Ovary (tissue), 9 donors: ENCODE results near the gene TRPM3. TPM values are rescaled to one million over a fixed set of nuclear protein-coding genes. Genes with fewer than 3 reads are reported as not detected.

Experiments
- DNase-seq, 5 donors: peaks; one replicate each; pipeline ENCODE4 v3.0.0-alpha.2; 2019 to 2020
- H3K27ac ChIP-seq, 2 donors: fragments of 200-600 bp; one replicate each; pipeline versions ENCODE4 v1.5.1 to v1.8.0; 2019 to 2022
- H3K27me3 ChIP-seq: fragments of 200-600 bp; one replicate; pipeline ENCODE4 v1.8.0; 2022
- H3K36me3 ChIP-seq: fragments of 200-600 bp; sonication (generic); one replicate; pipeline ENCODE4 v1.5.1; 2019
- H3K4me1 ChIP-seq: one replicate; pipeline ENCODE4 v1.8.1; 2013; ENCODE audit warnings: mild to moderate bottlenecking, moderate library complexity; ENCODE audit not compliant: insufficient read depth
- H3K4me3 ChIP-seq: fragments of 200-600 bp; sonication (generic); one replicate; pipeline ENCODE4 v1.5.1; 2017
- H3K9me3 ChIP-seq, 2 donors: fragments of 200-600 bp in 1 of 2; sonication (generic) in 1 of 2; one replicate each; pipeline versions ENCODE4 v1.5.1 to v1.8.1; 2013 to 2019; ENCODE audit warnings: mild to moderate bottlenecking in 1 of 2, moderate library complexity in 1 of 2
- CTCF ChIP-seq, 3 donors: fragments of 450-650 bp in 2 of 3; fragments of 200-600 bp in 1 of 3; IDR thresholded peaks; one replicate each; pipeline versions ENCODE4 v1.5.1 to v1.8.0; 2016 to 2022; ENCODE audit warnings: antibody characterized with exemption in 3 of 3, mild to moderate bottlenecking in 1 of 3
- EP300 ChIP-seq: sonication (generic); formaldehyde crosslinking; IDR thresholded peaks from one replicate; pipeline ENCODE4 v1.6.1; 2017; ENCODE audit warnings: antibody characterized with exemption
- POLR2A ChIP-seq: fragments of 450-650 bp; IDR thresholded peaks from one replicate; pipeline ENCODE4 v1.6.1; 2017; ENCODE audit warnings: antibody characterized with exemption, mild to moderate bottlenecking, moderate library complexity
- WGBS, 3 donors: extraction: QIAGEN DNeasy Blood & Tissue Kit in 1 of 3; methylation state at CpG; one replicate each; pipeline versions ENCODE4 v1.1.5 to v1.1.7; 2013 to 2017; 5-methylcytosine and 5-hydroxymethylcytosine counted together
- intact Hi-C, 4 donors: fragments of 100-400 bp; cut with DNase I; formaldehyde crosslinking; loops; one replicate each; pipeline versions ENCODE4 v1.11.0 to v1.15.1; 2022 to 2023
- polyA plus RNA-seq, 2 donors: library from polyadenylated mRNA; stranded (reverse); fragments of 200-250 nt in 1 of 2; fragments of 350-450 nt in 1 of 2; fragmentation: Illumina TruSeq in 1 of 2; extraction: RNeasy Lipid Tissue Mini Kit (QIAGEN cat#74804) in 1 of 2; gene quantifications; one replicate each; pipeline ENCODE4 v1.2.3, GENCODE V29; 2013 to 2014
- total RNA-seq, 7 donors: library from RNA; depleted of rRNA in 2 of 7; stranded (reverse); fragments of >200 nt in 2 of 7; fragmentation: NEBNext Ultra II Directional in 3 of 7; extraction: Animal tissue kit (Norgen Biotek cat#: 25700) in 3 of 7; gene quantifications; one replicate each; pipeline versions ENCODE4 v1.1.0 to v1.2.4, GENCODE V29; 2016 to 2023
- donor health status: DM: no; HTN: no; CAD: no; lungs with moderate emphysema.
- donor health status: DM: no; HTN: no; CAD: no.
- donor health status: Bipolar disorder and iron deficiency.
- donor health status: DM: yes; HTN: yes; CAD: no.
- donor health status: DM: no; HTN: no; CAD: no.
- donor health status: DM: yes; HTN: yes; CAD: no.

Gene TRPM3
- total and polyA plus RNA-seq, 9 donors, result 0.80 to 18.5 (median 4.6) TPM

- intact Hi-C loops, result loop anchor here in 1 of 4 donors (5.0 kb wide), 1 partner anchor 87 kb away; no protein-coding TSS in a partner anchor
- no peak for TF ChIP-seq EP300
- no peak for TF ChIP-seq CTCF (IDR thresholded peaks at IDR 0.05)
- TF ChIP-seq POLR2A, result no peak
- no peak overlapping the region for H3K4me3 ChIP-seq
Observed at GRCh38 chr9:70579686-70580085, 541.7 kb downstream of the TRPM3 start.

DNA sequence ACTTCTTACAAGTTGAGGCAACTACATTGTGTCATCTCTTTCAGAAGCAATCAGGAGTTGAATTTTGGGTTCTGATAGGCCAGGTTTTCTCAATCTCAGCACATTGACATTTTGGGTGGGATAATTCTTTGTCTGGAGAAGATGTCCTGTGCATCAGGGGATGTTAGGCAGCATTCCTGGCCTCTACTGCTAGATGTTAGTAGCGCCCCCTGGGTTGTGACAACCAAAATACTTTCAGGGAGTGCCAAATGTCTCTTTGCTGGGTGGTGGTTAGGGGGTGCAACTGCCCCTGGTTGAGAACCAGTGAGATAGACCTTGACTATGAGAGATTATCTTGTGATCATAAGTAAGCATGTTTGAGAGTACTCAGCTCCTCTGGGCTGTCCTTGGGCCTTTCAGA is 542.7 kb downstream of the TRPM3 start:
- H3K9me3 ChIP-seq, result no peaks in the 10 kb centered on the region
- TF ChIP-seq CTCF (IDR thresholded peaks at IDR 0.05) (no peak), EP300 (no peak), POLR2A (no peak)
- DNase-seq, result no peak
- H3K4me1 ChIP-seq, result no peaks in the 10 kb centered on the region
- WGBS, 3 donors, result 89 to 90% (median 90%) methylated on average over 1 of the region's 1 CpG
- H3K36me3 ChIP-seq, result no peaks in the 10 kb centered on the region
- no peak overlapping the region for H3K4me3 ChIP-seq
- H3K27ac ChIP-seq, result no peak overlapping the region
- H3K27me3 ChIP-seq, result no peaks in the 10 kb centered on the region
- intact Hi-C loops, result no loop called here

More at GRCh38 chr9:70579686-70580085, 541.7 kb downstream of the TRPM3 start:
- DNase-seq, result no peak
- Histone ChIP-seq H3K27ac (no peak overlapping the region), H3K9me3 (no peaks in the 10 kb centered on the region), H3K36me3 (no peaks in the 10 kb centered on the region), H3K4me1 (no peaks in the 10 kb centered on the region), H3K27me3 (no peaks in the 10 kb centered on the region)
- 71 to 85% (median 76%) methylated on average over 7 of the region's 7 CpGs for WGBS, 3 donors

DNA sequence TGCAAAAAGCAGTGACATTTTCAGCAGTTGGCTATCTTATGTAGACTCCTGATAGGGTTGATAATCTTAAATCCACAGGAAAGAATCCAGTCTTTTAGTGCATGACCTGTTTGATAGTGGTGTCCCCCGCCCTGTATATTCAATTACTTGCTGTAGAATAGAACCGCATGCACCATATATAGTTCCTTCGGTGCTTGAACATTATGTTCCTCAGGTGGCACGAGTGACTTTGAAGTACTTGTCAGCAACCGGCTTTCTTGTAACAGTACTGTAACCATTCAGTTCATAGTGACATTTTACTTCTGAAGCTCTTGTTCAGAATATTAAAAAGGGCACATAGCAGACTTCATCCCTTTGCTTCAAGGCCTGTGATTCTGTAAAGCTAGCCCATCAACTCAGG is 543.8 kb downstream of the TRPM3 start:
- Histone ChIP-seq H3K36me3 (no peaks in the 10 kb centered on the region), H3K9me3 (no peaks in the 10 kb centered on the region), H3K27ac (no peak overlapping the region), H3K4me1 (no peaks in the 10 kb centered on the region), H3K4me3 (no peak overlapping the region), H3K27me3 (no peaks in the 10 kb centered on the region)
- intact Hi-C loops, result no loop called here
- 94 to 96% (median 95%) methylated on average over 5 of the region's 5 CpGs for WGBS, 3 donors
- DNase-seq, result no peak
- TF ChIP-seq POLR2A, result no peak
- no peak for TF ChIP-seq EP300
- TF ChIP-seq CTCF (IDR thresholded peaks at IDR 0.05), result no peak

GRCh38 chr9:70576116-70576515 is 545.3 kb downstream of the TRPM3 start:
- no peaks in the 10 kb centered on the region for H3K4me1 ChIP-seq
- no peak for DNase-seq
- H3K9me3 ChIP-seq, result no peaks in the 10 kb centered on the region
- TF ChIP-seq EP300, result no peak
- TF ChIP-seq POLR2A, result no peak
- TF ChIP-seq CTCF (IDR thresholded peaks at IDR 0.05), result no peak
- no peaks in the 10 kb centered on the region for H3K27me3 ChIP-seq
- no peak overlapping the region for H3K4me3 ChIP-seq
- H3K36me3 ChIP-seq, result no peaks in the 10 kb centered on the region
- H3K27ac ChIP-seq, result no peak overlapping the region
- WGBS, 3 donors, result 96 to 99% (median 98%) methylated on average over 2 of the region's 2 CpGs
- intact Hi-C loops, result no loop called here
